ENCODE data around the gene BCAT1.

DNA sequence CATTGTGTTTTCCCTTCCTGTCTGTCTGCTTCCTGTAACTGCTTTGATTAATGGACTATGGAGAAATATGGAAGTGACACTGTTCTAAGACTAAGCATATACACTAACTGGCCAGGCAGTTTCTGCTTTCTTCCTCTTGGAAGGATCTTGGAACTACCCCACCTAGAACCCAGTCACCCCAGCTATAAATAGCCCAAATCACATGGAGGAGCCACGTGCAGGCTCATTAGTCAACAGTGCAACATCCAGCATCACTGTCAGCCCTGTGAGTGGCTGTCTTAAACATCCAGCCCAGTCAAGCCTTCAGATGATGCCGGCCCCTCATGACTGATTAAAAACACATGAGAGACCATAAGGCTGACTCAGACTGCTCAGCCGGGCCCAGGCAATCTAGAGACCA, 39.2 kb downstream of the BCAT1 start:
- TF ChIP-seq POLR2A (IDR thresholded peaks at IDR 0.05) (no peak), EP300 (IDR thresholded peaks at IDR 0.05) (no peak)
- TF ChIP-seq, protein P1, sequence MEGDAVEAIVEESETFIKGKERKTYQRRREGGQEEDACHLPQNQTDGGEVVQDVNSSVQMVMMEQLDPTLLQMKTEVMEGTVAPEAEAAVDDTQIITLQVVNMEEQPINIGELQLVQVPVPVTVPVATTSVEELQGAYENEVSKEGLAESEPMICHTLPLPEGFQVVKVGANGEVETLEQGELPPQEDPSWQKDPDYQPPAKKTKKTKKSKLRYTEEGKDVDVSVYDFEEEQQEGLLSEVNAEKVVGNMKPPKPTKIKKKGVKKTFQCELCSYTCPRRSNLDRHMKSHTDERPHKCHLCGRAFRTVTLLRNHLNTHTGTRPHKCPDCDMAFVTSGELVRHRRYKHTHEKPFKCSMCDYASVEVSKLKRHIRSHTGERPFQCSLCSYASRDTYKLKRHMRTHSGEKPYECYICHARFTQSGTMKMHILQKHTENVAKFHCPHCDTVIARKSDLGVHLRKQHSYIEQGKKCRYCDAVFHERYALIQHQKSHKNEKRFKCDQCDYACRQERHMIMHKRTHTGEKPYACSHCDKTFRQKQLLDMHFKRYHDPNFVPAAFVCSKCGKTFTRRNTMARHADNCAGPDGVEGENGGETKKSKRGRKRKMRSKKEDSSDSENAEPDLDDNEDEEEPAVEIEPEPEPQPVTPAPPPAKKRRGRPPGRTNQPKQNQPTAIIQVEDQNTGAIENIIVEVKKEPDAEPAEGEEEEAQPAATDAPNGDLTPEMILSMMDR (IDR thresholded peaks at IDR 0.05) = no peak
